UCSD-AML1 (cell line): ENCODE data around the gene CHAF1A.
A peak's percentile ranks its signal among the peaks of the same experiment; 100 is the strongest.

Experiments
- DNase-seq: peaks from one replicate; lab custom pipeline; 2025; ENCODE audit not compliant: unreplicated experiment; lab: John Stamatoyannopoulos, UW

CHAF1A gene

GRCh38 chr19:4378886-4379285 lies 23.6 kb upstream of the CHAF1A start:
- no peak for DNase-seq

GRCh38 chr19:4379383-4380253 lies 22.8 kb upstream of the CHAF1A start:
- DNase-seq, result no peak

- DNase-seq, result peak; percentile 47
These were observed 22.1 kb upstream of the CHAF1A start for GRCh38 chr19:4380254-4380727.

- no peak for DNase-seq
These were observed 17.0 kb upstream of the CHAF1A start for GRCh38 chr19:4385291-4386040.

GRCh38 chr19:4386041-4386782 lies 16.2 kb upstream of the CHAF1A start:
- DNase-seq, result no peak

- DNase-seq, result no peak
These were observed 13.9 kb upstream of the CHAF1A start for GRCh38 chr19:4388337-4389063.

GRCh38 chr19:4389064-4389375 lies 13.4 kb upstream of the CHAF1A start:
- no peak for DNase-seq

- no peak for DNase-seq
These were observed 12.9 kb upstream of the CHAF1A start for GRCh38 chr19:4389511-4390016.

GRCh38 chr19:4390017-4390566 lies 12.3 kb upstream of the CHAF1A start:
- peak; percentile 50 for DNase-seq

GRCh38 chr19:4390567-4391305 lies 11.7 kb upstream of the CHAF1A start:
- no peak for DNase-seq

GRCh38 chr19:4391306-4391693 lies 11.1 kb upstream of the CHAF1A start:
- no peak for DNase-seq

- no peak for DNase-seq
These were observed 10.5 kb upstream of the CHAF1A start for GRCh38 chr19:4391701-4392483.

GRCh38 chr19:4393947-4394590 lies 8.4 kb upstream of the CHAF1A start:
- no peak for DNase-seq

GRCh38 chr19:4396949-4397783 lies 5.3 kb upstream of the CHAF1A start:
- no peak for DNase-seq

- peak; percentile 61 for DNase-seq
These were observed 2.7 kb upstream of the CHAF1A start for GRCh38 chr19:4399812-4400134.

GRCh38 chr19:4400135-4400936 lies 2.1 kb upstream of the CHAF1A start, which contains the start of gene SH3GL1:
SH3GL1 (minus strand) TSS chr19:4400547; CDS start chr19:4400368, 179 bp downstream.
- DNase-seq, result peak; percentile 93

- DNase-seq, result no peak
These were observed 670 bp upstream of the CHAF1A start for GRCh38 chr19:4401769-4402170.
